ENCODE measurements around the gene COL7A1.

Gene COL7A1

DNA sequence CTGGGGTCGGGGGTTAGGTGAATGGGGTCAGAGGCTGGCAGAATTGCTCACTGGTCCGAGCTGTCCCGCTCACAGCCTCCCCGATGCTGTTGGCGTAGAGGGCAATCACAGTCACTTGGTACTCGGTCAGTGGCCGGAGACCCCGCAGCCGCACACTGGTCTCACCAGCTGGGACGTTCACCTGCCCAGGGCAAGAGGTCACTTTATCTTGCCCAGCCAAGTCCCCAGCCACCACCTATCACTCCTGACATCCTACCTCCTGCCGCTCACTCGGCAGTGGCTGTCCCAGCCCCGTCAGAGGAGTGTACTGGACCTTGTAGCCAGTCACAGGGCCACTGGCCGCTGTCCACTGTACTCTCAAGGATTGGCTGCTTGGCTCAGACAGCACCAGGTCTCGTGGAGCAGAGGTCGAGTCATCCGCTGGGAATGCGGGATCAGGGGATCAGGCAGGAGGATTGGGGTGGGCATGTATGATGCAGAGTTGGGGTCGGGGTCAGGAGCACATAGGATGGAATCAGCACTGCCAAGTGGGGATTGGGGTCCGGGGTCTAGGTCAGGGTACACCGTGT is 2.5 kb downstream of the COL7A1 start:
- no peak for DNase-seq (ENCODE audit: extremely low read depth, low read depth)
- TF ChIP-seq, protein P1, sequence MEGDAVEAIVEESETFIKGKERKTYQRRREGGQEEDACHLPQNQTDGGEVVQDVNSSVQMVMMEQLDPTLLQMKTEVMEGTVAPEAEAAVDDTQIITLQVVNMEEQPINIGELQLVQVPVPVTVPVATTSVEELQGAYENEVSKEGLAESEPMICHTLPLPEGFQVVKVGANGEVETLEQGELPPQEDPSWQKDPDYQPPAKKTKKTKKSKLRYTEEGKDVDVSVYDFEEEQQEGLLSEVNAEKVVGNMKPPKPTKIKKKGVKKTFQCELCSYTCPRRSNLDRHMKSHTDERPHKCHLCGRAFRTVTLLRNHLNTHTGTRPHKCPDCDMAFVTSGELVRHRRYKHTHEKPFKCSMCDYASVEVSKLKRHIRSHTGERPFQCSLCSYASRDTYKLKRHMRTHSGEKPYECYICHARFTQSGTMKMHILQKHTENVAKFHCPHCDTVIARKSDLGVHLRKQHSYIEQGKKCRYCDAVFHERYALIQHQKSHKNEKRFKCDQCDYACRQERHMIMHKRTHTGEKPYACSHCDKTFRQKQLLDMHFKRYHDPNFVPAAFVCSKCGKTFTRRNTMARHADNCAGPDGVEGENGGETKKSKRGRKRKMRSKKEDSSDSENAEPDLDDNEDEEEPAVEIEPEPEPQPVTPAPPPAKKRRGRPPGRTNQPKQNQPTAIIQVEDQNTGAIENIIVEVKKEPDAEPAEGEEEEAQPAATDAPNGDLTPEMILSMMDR (IDR thresholded peaks at IDR 0.05; ENCODE audit: low read depth, low read length, missing control alignments): no peak
- H3K4me3 ChIP-seq (replicated peaks; ENCODE audit: low read depth, low read length): no peak overlapping the region

DNA sequence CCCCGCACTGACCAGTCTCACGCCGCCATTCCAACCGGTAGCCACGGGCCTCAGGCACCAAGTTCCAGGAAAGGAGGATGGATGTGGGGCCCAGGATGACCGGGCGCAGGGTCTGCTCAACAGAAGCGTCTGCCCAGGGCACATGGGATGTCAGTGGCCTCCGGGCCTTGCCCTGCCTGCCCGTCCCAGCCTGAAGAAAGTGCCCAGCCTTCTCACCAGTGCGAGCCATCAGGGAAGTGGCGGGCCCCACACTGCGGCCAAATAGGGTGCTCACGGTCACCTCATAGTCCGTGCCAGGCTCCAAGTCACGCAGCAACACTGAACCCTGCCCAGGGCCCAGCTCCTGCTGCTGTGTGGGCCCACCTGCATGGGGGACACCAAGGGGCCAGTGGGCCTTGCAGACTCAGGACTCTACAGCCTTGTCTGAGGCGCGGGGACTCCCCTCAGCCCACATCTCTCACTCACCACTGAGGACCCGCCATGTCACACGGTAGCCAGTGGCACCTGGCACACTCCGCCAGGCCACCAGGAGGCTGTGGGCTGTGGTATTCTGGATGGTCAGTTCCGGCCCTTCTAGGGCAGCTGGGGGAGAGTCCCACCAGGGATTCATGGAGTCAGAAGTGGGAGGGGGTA is 3.1 kb downstream of the COL7A1 start:
- H3K4me3 ChIP-seq (replicated peaks; ENCODE audit: low read depth, low read length): no peak overlapping the region
- DNase-seq (ENCODE audit: extremely low read depth, low read depth): no peak
- TF ChIP-seq, protein P1 (IDR thresholded peaks at IDR 0.05; ENCODE audit: low read depth, low read length, missing control alignments): no peak

DNA sequence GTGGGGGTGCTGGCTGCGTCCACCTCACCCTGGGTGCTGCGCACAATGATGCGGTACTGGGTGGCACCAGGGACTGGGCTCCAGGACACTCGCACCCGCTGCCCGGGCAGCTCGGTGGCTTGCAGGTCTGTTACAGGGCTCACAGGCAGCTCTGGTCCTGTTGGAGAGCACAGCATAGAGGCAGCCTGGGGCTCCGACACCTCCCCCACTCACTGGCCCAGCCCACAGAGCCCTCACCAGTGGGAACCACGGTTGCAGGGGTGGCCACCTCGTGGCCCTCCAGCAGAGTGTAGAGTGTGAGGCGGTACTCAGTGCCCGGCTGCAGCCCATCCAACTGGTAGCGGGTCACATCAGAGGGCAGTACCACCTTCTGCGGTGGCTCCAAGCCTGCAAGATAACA is 3.7 kb downstream of the COL7A1 start:
- H3K4me3 ChIP-seq (replicated peaks; ENCODE audit: low read depth, low read length): no peak overlapping the region
- DNase-seq (ENCODE audit: extremely low read depth, low read depth): no peak
- TF ChIP-seq, protein P1 (IDR thresholded peaks at IDR 0.05; ENCODE audit: low read depth, low read length, missing control alignments): no peak

DNA sequence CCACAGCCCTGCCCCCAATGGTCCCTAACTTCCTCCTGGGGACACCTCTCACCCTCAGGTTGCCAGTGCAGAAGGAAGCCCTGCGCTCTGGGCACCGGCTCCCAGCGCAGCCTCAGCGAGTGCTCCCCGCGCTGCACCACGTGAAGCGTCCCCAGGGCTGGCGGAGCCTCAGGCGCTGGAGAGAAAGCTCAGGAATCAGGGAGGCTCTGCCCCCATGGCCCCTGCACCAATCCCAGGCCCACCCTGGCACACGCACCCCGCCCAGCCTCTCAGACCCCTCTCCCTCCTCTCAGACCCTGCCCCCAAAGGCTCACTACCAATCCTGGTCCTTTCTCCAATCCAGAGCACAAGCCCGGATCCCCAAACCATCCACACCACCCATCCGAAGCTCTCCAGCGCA is 6.9 kb downstream of the COL7A1 start:
- TF ChIP-seq, protein P1 (IDR thresholded peaks at IDR 0.05; ENCODE audit: low read depth, low read length, missing control alignments): no peak
- no peak for DNase-seq (ENCODE audit: extremely low read depth, low read depth)
- no peak overlapping the region for H3K4me3 ChIP-seq (replicated peaks; ENCODE audit: low read depth, low read length)

DNA sequence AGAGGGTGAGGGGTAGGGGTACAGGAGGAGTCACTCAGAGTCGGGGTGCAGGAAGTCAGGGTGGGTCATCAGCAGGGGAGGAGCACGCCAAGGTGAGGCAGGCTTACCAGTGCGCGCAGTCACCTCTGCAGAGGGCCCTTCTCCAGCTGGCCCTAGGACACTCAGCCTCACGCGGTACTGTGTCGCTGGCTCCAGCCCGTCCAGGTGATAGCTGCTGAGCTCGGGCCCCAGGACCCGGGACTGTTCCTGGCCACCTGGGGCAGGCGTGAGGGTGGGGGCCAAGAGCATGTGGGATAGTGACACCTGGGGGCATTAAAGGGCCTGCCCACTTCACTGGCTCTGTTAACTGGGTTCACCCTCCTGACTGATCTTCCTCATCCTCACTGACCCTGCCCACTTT is 7.4 kb downstream of the COL7A1 start:
- no peak overlapping the region for H3K4me3 ChIP-seq (replicated peaks; ENCODE audit: low read depth, low read length)
- TF ChIP-seq, protein P1 (IDR thresholded peaks at IDR 0.05; ENCODE audit: low read depth, low read length, missing control alignments): no peak
- DNase-seq (ENCODE audit: extremely low read depth, low read depth): no peak

DNA sequence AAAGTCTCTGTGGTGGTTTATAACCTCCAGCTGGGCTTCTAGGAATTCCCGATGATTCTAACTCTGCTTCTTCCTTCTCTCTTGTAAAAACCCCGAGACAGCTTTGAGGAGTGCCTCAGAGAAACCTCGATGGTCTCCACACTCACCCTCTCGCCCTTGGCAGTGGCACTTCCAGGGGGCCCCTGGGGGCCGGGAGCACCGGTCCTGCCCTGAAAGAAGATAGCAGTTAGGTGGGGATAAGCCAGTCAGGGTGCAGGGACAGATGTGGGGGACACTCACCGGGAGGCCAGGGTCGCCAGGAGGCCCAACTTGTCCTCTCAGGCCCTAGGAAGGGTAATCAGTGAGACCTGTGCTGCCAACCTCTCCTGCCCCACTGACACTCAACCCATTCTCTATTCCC is 9.7 kb downstream of the COL7A1 start:
- no peak overlapping the region for H3K4me3 ChIP-seq (replicated peaks; ENCODE audit: low read depth, low read length)
- TF ChIP-seq, protein P1 (IDR thresholded peaks at IDR 0.05; ENCODE audit: low read depth, low read length, missing control alignments): no peak
- DNase-seq (ENCODE audit: extremely low read depth, low read depth): no peak

DNA sequence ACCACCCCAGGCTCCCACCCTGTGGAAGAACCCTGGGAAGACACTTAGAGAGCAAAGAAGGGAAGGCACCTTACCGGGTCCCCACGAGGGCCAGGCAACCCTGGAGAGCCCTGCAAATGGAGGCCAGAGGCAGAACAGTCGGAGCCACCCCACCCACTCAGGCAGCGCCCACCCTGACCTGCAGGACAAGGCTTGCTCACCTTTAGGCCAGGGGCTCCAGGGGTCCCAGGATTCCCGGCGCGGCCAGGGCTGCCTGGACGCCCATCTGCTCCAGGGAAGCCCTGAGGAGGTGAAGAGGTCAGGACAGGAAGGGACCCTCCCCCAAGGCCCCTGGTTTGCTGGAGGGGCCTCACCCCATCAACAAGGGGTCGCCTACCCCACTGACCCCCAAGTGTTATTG is 10.3 kb downstream of the COL7A1 start:
- TF ChIP-seq, protein P1 (IDR thresholded peaks at IDR 0.05; ENCODE audit: low read depth, low read length, missing control alignments): no peak
- H3K4me3 ChIP-seq (replicated peaks; ENCODE audit: low read depth, low read length): no peak overlapping the region
- DNase-seq (ENCODE audit: extremely low read depth, low read depth): no peak

Data from HFF-Myc (cell line).